C4-2B (cell line): ENCODE data around the gene OPCML.

Source experiments
- ZFX ChIP-seq: fragments of 450-650 bp; IDR thresholded peaks from 2 replicates; pipeline ENCODE4 v1.6.1; 2017
- TF ChIP-seq, protein P1 (sequence below): fragments of 450-650 bp; conservative IDR thresholded peaks from 2 replicates; pipeline ENCODE4 v1.5.1; 2017; ENCODE audit warnings: mild to moderate bottlenecking

- TF ChIP-seq, protein P1, sequence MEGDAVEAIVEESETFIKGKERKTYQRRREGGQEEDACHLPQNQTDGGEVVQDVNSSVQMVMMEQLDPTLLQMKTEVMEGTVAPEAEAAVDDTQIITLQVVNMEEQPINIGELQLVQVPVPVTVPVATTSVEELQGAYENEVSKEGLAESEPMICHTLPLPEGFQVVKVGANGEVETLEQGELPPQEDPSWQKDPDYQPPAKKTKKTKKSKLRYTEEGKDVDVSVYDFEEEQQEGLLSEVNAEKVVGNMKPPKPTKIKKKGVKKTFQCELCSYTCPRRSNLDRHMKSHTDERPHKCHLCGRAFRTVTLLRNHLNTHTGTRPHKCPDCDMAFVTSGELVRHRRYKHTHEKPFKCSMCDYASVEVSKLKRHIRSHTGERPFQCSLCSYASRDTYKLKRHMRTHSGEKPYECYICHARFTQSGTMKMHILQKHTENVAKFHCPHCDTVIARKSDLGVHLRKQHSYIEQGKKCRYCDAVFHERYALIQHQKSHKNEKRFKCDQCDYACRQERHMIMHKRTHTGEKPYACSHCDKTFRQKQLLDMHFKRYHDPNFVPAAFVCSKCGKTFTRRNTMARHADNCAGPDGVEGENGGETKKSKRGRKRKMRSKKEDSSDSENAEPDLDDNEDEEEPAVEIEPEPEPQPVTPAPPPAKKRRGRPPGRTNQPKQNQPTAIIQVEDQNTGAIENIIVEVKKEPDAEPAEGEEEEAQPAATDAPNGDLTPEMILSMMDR: no peak
- no peak for TF ChIP-seq ZFX
Observed at GRCh38 chr11:133176748-133177147, 355.6 kb downstream of the OPCML start.
